ENCODE results near the gene NDFIP2.

DNA sequence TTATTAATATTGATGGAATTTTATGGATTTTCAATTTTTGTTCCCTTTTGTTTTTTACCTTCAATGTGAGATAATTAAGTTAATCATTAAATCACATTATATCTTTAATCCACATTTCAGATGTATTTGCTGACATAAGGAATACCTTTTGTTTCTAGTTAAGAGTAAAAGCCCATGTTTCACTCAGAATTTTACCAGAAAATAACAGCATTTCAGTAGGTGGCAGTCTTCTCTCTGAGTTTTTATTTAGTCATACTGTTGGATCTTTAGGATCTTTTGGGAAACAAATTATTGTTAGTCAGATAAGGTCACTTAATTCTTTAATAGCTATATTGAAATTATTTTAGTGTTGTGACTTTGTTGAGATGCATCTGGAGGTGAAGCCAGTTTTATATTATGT is 67.9 kb downstream of the NDFIP2 start:
- TF ChIP-seq CTBP1 (IDR thresholded peaks at IDR 0.05; ENCODE audit: borderline replicate concordance) (no peak), SUZ12 (IDR thresholded peaks at IDR 0.05) (no peak), FOXM1 (IDR thresholded peaks at IDR 0.05; ENCODE audit: borderline replicate concordance) (no peak), LEF1 (IDR thresholded peaks at IDR 0.05; ENCODE audit: borderline replicate concordance) (no peak), SP1 (IDR thresholded peaks at IDR 0.05) (no peak)

Measured in HEK293T (cell line).